Transverse colon (tissue), 4 donors: ENCODE results near the gene NEK7.

Experiments used
- EP300 ChIP-seq: sonication (generic); formaldehyde crosslinking; IDR thresholded peaks from one replicate; pipeline ENCODE4 v1.6.1; 2017; ENCODE audit warnings: antibody characterized with exemption, low read depth
- POLR2A ChIP-seq: fragments of 450-650 bp; IDR thresholded peaks from one replicate; pipeline ENCODE4 v1.6.1; 2016; ENCODE audit warnings: antibody characterized with exemption, mild to moderate bottlenecking, moderate library complexity
- POLR2AphosphoS5 ChIP-seq, 3 donors: sonication (generic); formaldehyde crosslinking; IDR thresholded peaks; one replicate each; pipeline ENCODE4 v1.6.1; 2016; ENCODE audit warnings: antibody characterized with exemption in 3 of 3
- TF ChIP-seq, protein P1 (sequence below), 5 experiments: fragments of 200-600 bp in 3 of 5; fragments of 450-650 bp in 2 of 5; sonication (generic) in 3 of 5; IDR thresholded peaks; 1 replicate in 2 of 5; 2 replicates in 3 of 5; pipeline ENCODE4 v1.5.1; 2016 to 2017; ENCODE audit warnings: antibody characterized with exemption in 5 of 5, inconsistent platforms in 3 of 5, mild to moderate bottlenecking in 2 of 5, moderate library complexity in 1 of 5

GRCh38 chr1:198254948-198255347, 98.2 kb downstream of the NEK7 start:
- TF ChIP-seq, protein P1, sequence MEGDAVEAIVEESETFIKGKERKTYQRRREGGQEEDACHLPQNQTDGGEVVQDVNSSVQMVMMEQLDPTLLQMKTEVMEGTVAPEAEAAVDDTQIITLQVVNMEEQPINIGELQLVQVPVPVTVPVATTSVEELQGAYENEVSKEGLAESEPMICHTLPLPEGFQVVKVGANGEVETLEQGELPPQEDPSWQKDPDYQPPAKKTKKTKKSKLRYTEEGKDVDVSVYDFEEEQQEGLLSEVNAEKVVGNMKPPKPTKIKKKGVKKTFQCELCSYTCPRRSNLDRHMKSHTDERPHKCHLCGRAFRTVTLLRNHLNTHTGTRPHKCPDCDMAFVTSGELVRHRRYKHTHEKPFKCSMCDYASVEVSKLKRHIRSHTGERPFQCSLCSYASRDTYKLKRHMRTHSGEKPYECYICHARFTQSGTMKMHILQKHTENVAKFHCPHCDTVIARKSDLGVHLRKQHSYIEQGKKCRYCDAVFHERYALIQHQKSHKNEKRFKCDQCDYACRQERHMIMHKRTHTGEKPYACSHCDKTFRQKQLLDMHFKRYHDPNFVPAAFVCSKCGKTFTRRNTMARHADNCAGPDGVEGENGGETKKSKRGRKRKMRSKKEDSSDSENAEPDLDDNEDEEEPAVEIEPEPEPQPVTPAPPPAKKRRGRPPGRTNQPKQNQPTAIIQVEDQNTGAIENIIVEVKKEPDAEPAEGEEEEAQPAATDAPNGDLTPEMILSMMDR (IDR thresholded peaks at IDR 0.05) = no peak
- TF ChIP-seq POLR2A (no peak), POLR2AphosphoS5 (IDR thresholded peaks at IDR 0.05) (no peak), EP300 (no peak)
